Subcutaneous adipose tissue (tissue), 4 donors: ENCODE results near the gene PPIF. TPM values are rescaled to one million over a fixed set of nuclear protein-coding genes. Genes with fewer than 3 reads are reported as not detected.

Source experiments
- total RNA-seq, 4 donors: library from RNA; depleted of rRNA; stranded (reverse); fragments of >200 nt; gene quantifications; one replicate each; pipeline ENCODE4 v1.1.0, GENCODE V29; 2016
- TF ChIP-seq, protein P1 (sequence below): fragments of 450-650 bp; IDR thresholded peaks from one replicate; pipeline ENCODE4 v1.5.1; 2016; ENCODE audit warnings: low read depth, mild to moderate bottlenecking, control low read depth, antibody characterized with exemption, moderate library complexity

The PPIF gene
- total RNA-seq, 4 donors from 2014 or later = 13.0 to 55.2 (median 29.8) TPM

DNA sequence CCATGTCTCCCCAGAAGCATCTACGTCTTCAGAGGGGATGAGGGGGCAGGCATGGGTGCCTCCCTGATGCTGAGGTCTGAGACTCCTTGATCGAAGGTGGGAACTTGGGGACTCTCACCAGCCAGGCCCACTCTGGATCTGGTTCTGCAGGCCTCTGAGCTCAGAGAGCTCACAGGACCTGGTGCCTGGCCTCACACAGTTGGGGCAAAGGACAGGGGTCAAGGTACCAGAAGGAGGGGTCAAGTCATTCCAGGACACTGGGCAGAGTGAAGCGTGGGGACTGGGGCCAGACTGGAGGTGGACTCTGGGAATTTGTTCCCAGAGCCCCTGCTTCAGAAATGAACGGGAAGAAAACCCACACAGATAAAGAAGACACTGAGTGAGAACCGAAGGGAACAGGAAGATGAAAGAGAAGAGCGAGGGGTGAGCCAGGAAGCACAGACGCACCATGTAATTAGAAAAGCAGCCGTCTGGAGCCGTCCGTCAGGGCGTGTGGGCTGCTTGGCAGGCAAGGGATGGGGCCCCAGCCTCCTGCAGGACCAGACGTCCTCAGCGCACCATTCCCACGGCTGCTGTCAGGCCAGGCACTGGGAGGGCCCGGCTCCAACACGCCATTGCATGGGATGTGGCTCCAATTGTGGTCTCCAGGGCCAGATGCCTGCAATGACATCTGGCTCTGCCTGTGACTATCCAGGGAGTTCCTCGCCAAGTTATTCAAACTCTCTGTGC, 50.5 kb downstream of the PPIF start:
- TF ChIP-seq, protein P1, sequence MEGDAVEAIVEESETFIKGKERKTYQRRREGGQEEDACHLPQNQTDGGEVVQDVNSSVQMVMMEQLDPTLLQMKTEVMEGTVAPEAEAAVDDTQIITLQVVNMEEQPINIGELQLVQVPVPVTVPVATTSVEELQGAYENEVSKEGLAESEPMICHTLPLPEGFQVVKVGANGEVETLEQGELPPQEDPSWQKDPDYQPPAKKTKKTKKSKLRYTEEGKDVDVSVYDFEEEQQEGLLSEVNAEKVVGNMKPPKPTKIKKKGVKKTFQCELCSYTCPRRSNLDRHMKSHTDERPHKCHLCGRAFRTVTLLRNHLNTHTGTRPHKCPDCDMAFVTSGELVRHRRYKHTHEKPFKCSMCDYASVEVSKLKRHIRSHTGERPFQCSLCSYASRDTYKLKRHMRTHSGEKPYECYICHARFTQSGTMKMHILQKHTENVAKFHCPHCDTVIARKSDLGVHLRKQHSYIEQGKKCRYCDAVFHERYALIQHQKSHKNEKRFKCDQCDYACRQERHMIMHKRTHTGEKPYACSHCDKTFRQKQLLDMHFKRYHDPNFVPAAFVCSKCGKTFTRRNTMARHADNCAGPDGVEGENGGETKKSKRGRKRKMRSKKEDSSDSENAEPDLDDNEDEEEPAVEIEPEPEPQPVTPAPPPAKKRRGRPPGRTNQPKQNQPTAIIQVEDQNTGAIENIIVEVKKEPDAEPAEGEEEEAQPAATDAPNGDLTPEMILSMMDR = no peak

DNA sequence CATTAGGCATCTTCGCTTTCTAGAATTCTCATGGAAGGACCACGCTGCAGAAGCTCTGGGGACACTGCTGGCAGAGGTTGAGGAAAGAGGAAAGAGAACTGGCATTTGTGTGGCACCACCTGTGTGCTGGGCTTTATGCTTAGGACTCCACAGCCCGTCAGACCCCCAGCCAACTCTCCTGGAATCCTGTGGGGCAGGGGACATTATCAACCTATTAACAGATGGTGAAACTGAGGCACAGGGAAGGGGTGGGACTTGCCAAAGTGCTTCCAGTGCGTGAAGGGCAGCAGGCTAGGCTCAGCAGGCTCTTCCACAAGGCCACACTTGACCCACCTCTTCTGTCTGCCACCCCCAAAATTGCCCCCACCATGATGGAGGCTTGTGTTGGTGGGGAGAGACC, 51.4 kb downstream of the PPIF start:
- TF ChIP-seq, protein P1 = no peak

DNA sequence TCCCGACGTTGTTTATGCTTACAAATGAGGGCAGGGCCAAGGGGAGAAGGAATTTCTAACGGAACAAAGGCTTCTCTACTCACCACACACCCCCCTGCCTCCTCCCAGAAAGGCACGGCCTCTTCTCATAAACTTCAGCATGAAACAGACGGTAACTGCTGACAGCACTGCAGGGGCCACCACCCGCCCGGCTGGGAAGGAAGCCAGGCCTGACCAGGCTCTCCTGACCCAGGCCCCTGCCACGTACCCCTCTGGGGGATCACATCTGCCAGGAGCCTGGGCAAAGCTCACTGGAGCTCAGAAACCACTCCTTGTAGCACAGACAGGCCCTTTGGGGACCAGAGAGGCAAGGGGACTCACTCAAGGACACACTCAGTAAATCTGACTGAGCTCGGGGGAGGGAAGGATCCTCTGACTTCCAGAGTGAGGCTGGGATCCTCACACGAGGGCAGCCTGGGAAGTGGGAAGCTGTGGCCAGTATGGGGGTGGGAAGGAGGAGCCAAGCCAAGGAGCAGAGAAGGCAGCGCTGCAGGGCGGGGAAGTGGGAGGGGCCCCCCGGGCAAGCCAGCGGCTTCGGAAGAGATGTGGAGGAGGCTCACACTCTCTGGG, 52.1 kb downstream of the PPIF start:
- TF ChIP-seq, protein P1 = no peak

DNA sequence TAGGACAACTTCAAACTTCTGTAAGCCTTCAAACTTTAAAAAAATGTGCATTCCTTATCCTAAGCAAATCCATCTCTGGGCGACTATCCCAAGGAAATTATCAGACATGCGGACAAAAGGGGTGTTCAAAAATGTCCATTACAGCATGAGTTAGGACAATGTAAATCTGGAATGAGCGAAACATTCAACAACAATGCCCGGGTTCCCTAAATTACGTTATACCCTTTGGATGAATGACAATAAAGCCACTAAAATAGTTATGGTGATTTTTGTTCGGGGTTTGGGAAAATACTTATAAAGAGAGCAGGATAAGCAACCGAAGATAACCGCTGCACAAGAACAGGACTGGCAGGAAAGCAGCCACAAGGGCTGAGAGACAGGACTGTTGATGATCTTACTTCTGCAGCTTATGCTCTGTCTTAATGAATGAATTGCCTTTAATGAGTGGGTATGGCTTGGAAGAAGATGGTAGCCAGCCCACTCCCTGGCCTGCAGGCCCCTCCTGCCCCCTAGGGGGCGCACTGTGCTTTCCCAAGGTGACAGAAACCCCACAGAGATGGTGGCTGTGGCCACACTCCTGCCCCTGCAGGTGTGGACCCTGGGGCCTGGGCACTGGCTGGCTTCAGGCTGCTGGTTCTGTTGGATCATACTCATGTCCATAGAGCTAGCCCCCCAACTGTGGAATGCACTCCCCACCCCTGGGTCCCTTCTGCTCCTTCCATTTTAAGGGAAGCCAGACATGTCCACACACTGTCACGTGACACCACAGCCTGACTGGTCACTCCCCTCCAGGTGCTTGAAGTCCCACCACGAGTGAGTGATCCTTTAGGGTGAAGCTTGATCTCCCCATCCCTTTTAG, 53.1 kb downstream of the PPIF start:
- TF ChIP-seq, protein P1 = no peak

DNA sequence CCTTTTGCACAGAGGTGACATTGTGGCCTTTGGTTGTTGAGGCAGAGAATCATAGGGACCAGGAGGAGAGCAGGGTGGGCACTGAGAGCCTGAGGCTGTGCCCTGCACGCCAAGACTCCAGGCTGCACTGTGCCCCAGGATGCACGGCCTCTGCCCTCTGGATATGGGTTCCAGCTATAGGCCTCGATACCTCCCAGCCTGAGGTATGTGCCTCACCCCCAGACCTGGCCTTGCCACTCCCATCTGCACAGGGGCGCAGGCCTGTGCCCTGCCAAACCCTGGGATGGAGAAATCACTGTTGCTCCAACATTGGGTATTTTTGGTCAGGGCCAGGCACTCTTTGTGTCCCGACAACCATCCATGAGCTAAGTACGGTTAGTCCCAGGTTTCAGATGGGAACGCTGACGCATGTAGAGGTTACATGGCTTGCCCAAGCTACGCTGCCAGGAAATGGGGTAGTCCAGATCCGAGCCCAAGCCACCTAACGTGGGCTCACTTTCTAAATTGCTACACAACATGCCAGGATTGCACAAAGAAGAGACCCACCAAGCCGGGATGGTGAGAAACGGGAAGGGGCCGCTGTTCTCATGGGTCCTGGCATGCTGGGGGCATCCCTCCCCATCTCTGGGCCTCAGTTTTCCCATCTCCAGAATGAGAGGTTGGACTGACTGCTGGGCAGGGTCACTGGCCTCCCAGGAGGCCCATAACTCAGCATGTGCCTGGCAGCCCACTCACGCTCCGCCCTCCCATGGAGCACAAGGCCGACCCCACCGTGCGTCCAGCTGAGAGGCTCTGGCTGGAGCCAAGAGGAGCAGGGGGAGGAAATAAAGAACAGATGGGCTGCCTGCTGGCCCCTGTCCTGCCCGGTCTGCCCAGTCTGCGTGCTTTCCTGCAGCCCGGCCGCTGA, 54.0 kb downstream of the PPIF start:
- TF ChIP-seq, protein P1 = no peak

DNA sequence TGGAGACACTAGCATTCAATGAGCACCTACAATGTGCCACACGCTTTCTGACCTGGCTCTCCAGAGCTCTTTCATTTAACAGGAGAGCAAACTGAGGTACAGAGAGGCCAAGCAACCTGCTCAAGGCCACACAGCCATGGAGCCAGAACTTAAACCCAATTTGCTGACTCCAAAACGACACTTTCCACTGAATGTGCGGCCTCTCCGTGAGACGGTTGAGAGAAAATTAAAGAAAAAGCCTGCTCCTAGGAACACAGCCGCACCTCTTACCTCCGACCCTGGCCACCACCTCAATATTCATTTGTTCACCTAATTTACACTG, 55.3 kb downstream of the PPIF start:
- TF ChIP-seq, protein P1 = no peak
